Lung (tissue), 12 donors: ENCODE results near the gene MLST8. TPM values are rescaled to one million over a fixed set of nuclear protein-coding genes. Genes with fewer than 3 reads are reported as not detected.

Source experiments
- ATAC-seq: fragments of 200-7000 bp; cut with Tn5 transposase; one replicate; pipeline ENCODE4 v1.9.1; 2020; ENCODE audit warnings: moderate number of reproducible peaks; ENCODE audit not compliant: insufficient read depth, low FRiP score
- DNase-seq, 3 donors: peaks; one replicate each; pipeline ENCODE4 v3.0.0-alpha.2; 2013 to 2017
- H3K27ac ChIP-seq, 2 donors: one replicate each; pipeline ENCODE4 v1.5.1; 2013; ENCODE audit warnings: mild to moderate bottlenecking in 2 of 2, moderate library complexity in 2 of 2, control low read depth in 1 of 2, inconsistent platforms in 1 of 2, low read depth in 1 of 2, low read length in 1 of 2
- H3K27me3 ChIP-seq, 3 donors: one replicate each; pipeline ENCODE4 v1.5.1; 2013; ENCODE audit warnings: low read length in 2 of 3; ENCODE audit not compliant: control insufficient read depth in 3 of 3, insufficient read depth in 3 of 3
- H3K36me3 ChIP-seq, 4 donors: one replicate each; pipeline ENCODE4 v1.5.1; 2013; ENCODE audit warnings: low read length in 4 of 4, mild to moderate bottlenecking in 1 of 4, moderate library complexity in 1 of 4; ENCODE audit not compliant: control insufficient read depth in 4 of 4, insufficient read depth in 4 of 4
- H3K4me1 ChIP-seq, 5 donors: one replicate each; pipeline ENCODE4 v1.5.1; 2013; ENCODE audit warnings: low read length in 5 of 5, mild to moderate bottlenecking in 2 of 5, moderate library complexity in 1 of 5; ENCODE audit not compliant: control insufficient read depth in 5 of 5, insufficient read depth in 5 of 5
- H3K4me3 ChIP-seq: one replicate; pipeline ENCODE4 v1.5.1; 2013; ENCODE audit warnings: mild to moderate bottlenecking, control low read depth, moderate library complexity
- H3K9ac ChIP-seq, 2 donors: one replicate each; pipeline ENCODE4 v1.5.1; 2013; ENCODE audit warnings: low read length in 2 of 2, control low read depth in 1 of 2; ENCODE audit not compliant: insufficient read depth in 1 of 2
- H3K9me3 ChIP-seq, 4 donors: one replicate each; pipeline ENCODE4 v1.5.1; 2013; ENCODE audit warnings: low read length in 3 of 4, mild to moderate bottlenecking in 1 of 4, moderate library complexity in 1 of 4; ENCODE audit not compliant: control insufficient read depth in 4 of 4, insufficient read depth in 3 of 4
- CTCF ChIP-seq: IDR thresholded peaks from 2 replicates; pipeline ENCODE4 v1.5.1; 2012; ENCODE audit warnings: mild to moderate bottlenecking; ENCODE audit errors: control extremely low read depth, extremely low read depth
- WGBS, 2 donors: extraction: QIAGEN DNeasy Blood & Tissue Kit; methylation state at CpG; one replicate each; pipeline ENCODE4 v1.1.7; 2013; 5-methylcytosine and 5-hydroxymethylcytosine counted together
- polyA plus RNA-seq, 2 donors: library from polyadenylated mRNA; stranded (reverse); fragments of 200-250 nt; gene quantifications; one replicate each; pipeline ENCODE4 v1.2.1, GENCODE V29; 2013
- total RNA-seq, 2 donors: library from RNA; depleted of rRNA in 1 of 2; stranded (reverse); fragments of >200 nt in 1 of 2; gene quantifications; one replicate each; pipeline ENCODE4 v1.2.1, GENCODE V29; 2014 to 2021
- donor health status: control.
- donor health status: control.
- donor health status: Bipolar disorder and iron deficiency.
- donor health status: healthy.
- donor health status: DM: yes; HTN: yes; CAD: no.

The MLST8 gene
- total and polyA plus RNA-seq, 4 donors: 17.2 to 48.9 (median 41.2) TPM

DNA sequence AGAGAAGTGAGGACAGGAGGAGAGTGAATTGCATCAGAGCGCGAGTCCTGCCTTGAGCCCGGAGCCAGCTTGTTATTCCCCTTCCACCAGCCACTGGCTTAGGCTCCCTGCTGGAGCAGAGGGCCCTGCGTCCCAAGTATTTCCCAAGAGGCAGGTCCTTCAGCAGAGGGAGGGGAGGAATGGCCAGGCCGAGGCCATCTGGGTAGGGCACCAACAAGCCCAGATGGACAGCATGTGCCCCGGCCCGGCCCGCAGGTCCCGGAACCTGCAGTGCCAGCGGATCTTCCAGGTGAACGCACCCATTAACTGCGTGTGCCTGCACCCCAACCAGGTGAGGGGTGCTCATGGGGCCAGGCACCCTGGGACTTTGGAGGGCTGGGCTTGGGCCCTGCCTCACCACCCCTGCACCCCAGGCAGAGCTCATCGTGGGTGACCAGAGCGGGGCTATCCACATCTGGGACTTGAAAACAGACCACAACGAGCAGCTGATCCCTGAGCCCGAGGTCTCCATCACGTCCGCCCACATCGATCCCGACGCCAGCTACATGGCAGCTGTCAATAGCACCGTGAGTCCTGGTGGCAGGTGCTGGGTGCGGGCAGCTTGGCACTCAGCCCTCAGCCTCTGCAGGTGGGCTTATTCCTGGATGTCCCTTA is 1.7 kb downstream of the MLST8 start:
- Histone ChIP-seq H3K9ac (no peak overlapping the region), H3K4me3 (no peak overlapping the region), H3K36me3 (peaks cover 0 to 33% (median 4%) of the 10 kb centered on the region in 4 donors), H3K9me3 (no peaks in the 10 kb centered on the region), H3K27me3 (peaks cover 0 to 1% (median 0%) of the 10 kb centered on the region in 3 donors), H3K4me1 (peaks cover 0 to 14% (median 8%) of the 10 kb centered on the region in 5 donors), H3K27ac (peak overlapping the region in 1 of 2 donors; percentile 26)
- ATAC-seq (no peak), DNase-seq (no peak)
- TF ChIP-seq CTCF: no peak
- 74 to 92% methylated on average over 16 to 23 of the region's 23 CpGs for WGBS, 2 donors

DNA sequence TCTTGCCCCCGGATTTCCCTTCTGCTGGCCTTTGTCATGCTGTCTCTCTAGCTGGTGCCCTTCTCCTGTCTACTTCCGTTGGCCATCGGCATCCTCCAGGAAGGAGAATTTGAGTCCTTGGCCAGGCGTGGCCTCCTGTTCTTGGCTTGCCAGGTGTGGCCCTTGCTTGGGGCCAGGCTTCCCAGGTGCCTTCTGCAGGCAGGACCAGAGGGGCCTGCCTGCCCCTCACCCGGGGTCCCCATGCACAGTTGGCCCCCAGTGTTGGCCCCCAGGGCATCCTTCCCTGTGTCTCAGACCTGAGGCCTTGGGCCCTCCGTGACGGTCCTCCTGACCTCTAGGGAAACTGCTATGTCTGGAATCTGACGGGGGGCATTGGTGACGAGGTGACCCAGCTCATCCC is 2.6 kb downstream of the MLST8 start:
- H3K9me3 ChIP-seq: no peaks in the 10 kb centered on the region
- peaks cover 0 to 23% (median 8%) of the 10 kb centered on the region in 5 donors for H3K4me1 ChIP-seq
- DNase-seq (no peak), ATAC-seq (no peak)
- H3K27me3 ChIP-seq: no peaks in the 10 kb centered on the region
- H3K36me3 ChIP-seq: peaks cover 0 to 35% (median 4%) of the 10 kb centered on the region in 4 donors
- H3K27ac ChIP-seq: no peak overlapping the region
- TF ChIP-seq CTCF: no peak
- no peak overlapping the region for H3K4me3 ChIP-seq
- WGBS, 2 donors: 93% methylated on average over 9 of the region's 9 CpGs
- no peak overlapping the region for H3K9ac ChIP-seq

- Histone ChIP-seq H3K27ac (no peak overlapping the region), H3K4me3 (no peak overlapping the region), H3K9me3 (no peaks in the 10 kb centered on the region), H3K9ac (no peak overlapping the region), H3K4me1 (peaks cover 3 to 27% (median 8%) of the 10 kb centered on the region in 5 donors), H3K27me3 (no peaks in the 10 kb centered on the region), H3K36me3 (peaks cover 0 to 35% (median 4%) of the 10 kb centered on the region in 4 donors)
- DNase-seq (no peak), ATAC-seq (no peak)
- no peak for TF ChIP-seq CTCF
- WGBS, 2 donors: 88% methylated on average over 23 of the region's 23 CpGs
Measured at GRCh38 chr16:2208308-2208707, 3.1 kb downstream of the MLST8 start.

- no peak for TF ChIP-seq CTCF
- DNase-seq: no peak
- no peak for ATAC-seq
- WGBS, 2 donors: 94 to 96% methylated on average over 9 of the region's 9 CpGs
- Histone ChIP-seq H3K4me1 (peaks cover 4 to 30% (median 12%) of the 10 kb centered on the region in 5 donors), H3K27ac (no peak overlapping the region), H3K9me3 (no peaks in the 10 kb centered on the region), H3K27me3 (no peaks in the 10 kb centered on the region), H3K4me3 (no peak overlapping the region), H3K9ac (no peak overlapping the region), H3K36me3 (peaks cover 0 to 35% (median 4%) of the 10 kb centered on the region in 4 donors)
Measured at GRCh38 chr16:2208772-2209171, 3.5 kb downstream of the MLST8 start.
